A549 (cell line): Measurements from ENCODE around the gene PREX1. TPM values are rescaled to one million over a fixed set of nuclear protein-coding genes. Genes with fewer than 3 reads are reported as not detected.

Experiments used
- ATAC-seq, 2 experiments: fragments of 200-7000 bp in 1 of 2; fragments of >200 bp in 1 of 2; cut with Nextera tagmentation in 1 of 2; cut with Tn5 transposase in 1 of 2; 3 replicates each; pipeline versions ENCODE4 v1.8.0 to v1.9.1; 2018 to 2020; ENCODE audit warnings: mild to moderate bottlenecking in 1 of 2, moderate library complexity in 1 of 2
- CTCF ChIA-PET: fragments of 300-600 bp; sonication (Branson Sonifier 250); formaldehyde crosslinking; extraction: SDS; loops from one replicate; lab custom pipeline; 2021; ENCODE audit warnings: antibody characterized with exemption, inconsistent platforms; lab: Yijun Ruan, JAX
- POLR2A ChIA-PET: fragments of 350-600 bp; formaldehyde crosslinking; extraction: SDS; loops from one replicate; lab custom pipeline; 2021; ENCODE audit warnings: antibody characterized with exemption, inconsistent platforms; lab: Yijun Ruan, JAX
- DNase-seq, 2 experiments: peaks; one replicate each; pipeline versions ENCODE4 v3.0.0 to v3.0.0-alpha.2; 2011 to 2016; ENCODE audit warnings: low read depth in 1 of 2, low spot score in 1 of 2
- FAIRE-seq: peaks from 2 replicates; lab custom pipeline; 2011; peaks lifted over from hg19 to GRCh38; lab: Jason Lieb, UNC
- H3K27ac ChIP-seq, 2 experiments: fragments of >200 bp; sonication (Bioruptor Twin); formaldehyde crosslinking; 3 replicates each; pipeline ENCODE4 v1.5.1; 2016 to 2017
- H3K4me1 ChIP-seq: fragments of >200 bp; sonication (Bioruptor Twin); formaldehyde crosslinking; 3 replicates; pipeline ENCODE4 v1.6.1; 2016
- H3K4me2 ChIP-seq: fragments of >200 bp; sonication (Bioruptor Twin); formaldehyde crosslinking; 3 replicates; pipeline ENCODE4 v1.6.1; 2016
- H3K4me3 ChIP-seq: fragments of >200 bp; sonication (Bioruptor Twin); formaldehyde crosslinking; 3 replicates; pipeline ENCODE4 v1.5.1; 2016
- H3K9me3 ChIP-seq: fragments of >200 bp; sonication (Bioruptor Twin); formaldehyde crosslinking; 3 replicates; pipeline ENCODE4 v1.6.1; 2016
- CHD4 ChIP-seq: fragments of 200-600 bp; sonication (generic); IDR thresholded peaks from 2 replicates; pipeline ENCODE4 v1.6.1; 2016; ENCODE audit warnings: antibody characterized with exemption, mild to moderate bottlenecking, borderline replicate concordance
- FOSB ChIP-seq: fragments of 250-450 bp; sonication (Bioruptor Pico); IDR thresholded peaks from 2 replicates; pipeline ENCODE4 v1.5.0; 2020; ENCODE audit warnings: mild to moderate bottlenecking, moderate library complexity
- FOXS1 ChIP-seq: fragments of 250-450 bp; sonication (Bioruptor Pico); IDR thresholded peaks from 2 replicates; pipeline ENCODE4 v1.5.0; 2020; ENCODE audit warnings: mild to moderate bottlenecking, moderate library complexity
- HEYL ChIP-seq: fragments of 250-450 bp; sonication (Bioruptor Pico); IDR thresholded peaks from 2 replicates; pipeline ENCODE4 v1.8.0; 2021; ENCODE audit warnings: mild to moderate bottlenecking, moderate library complexity
- HOXB13 ChIP-seq: fragments of 250-450 bp; sonication (Bioruptor Pico); IDR thresholded peaks from 2 replicates; pipeline ENCODE4 v1.5.0; 2020; ENCODE audit warnings: low read depth, mild to moderate bottlenecking, moderate library complexity
- JUN ChIP-seq, 2 experiments: fragments of >200 bp; sonication (Bioruptor Twin); formaldehyde crosslinking; IDR thresholded peaks; 2 replicates in 1 of 2; 3 replicates in 1 of 2; pipeline ENCODE4 v1.6.1; 2016 to 2017
- KDM1A ChIP-seq: fragments of 200-600 bp; sonication (generic); IDR thresholded peaks from 2 replicates; pipeline ENCODE4 v1.6.1; 2016; ENCODE audit warnings: low read depth, mild to moderate bottlenecking
- MAX ChIP-seq: IDR thresholded peaks from 2 replicates; pipeline ENCODE4 v1.6.1; 2012
- PHF8 ChIP-seq: fragments of 200-600 bp; sonication (generic); IDR thresholded peaks from 2 replicates; pipeline ENCODE4 v1.6.1; 2016; ENCODE audit warnings: low read depth, mild to moderate bottlenecking, antibody characterized with exemption, moderate library complexity, borderline replicate concordance
- POLR2A ChIP-seq: IDR thresholded peaks from 2 replicates; pipeline ENCODE4 v1.6.1; 2012; ENCODE audit warnings: mild to moderate bottlenecking, low read length
- RAD21 ChIP-seq, 2 experiments: fragments of >200 bp in 1 of 2; sonication (Bioruptor Twin) in 1 of 2; formaldehyde crosslinking in 1 of 2; IDR thresholded peaks in 1 of 2; conservative IDR thresholded peaks in 1 of 2; 2 replicates in 1 of 2; 3 replicates in 1 of 2; pipeline ENCODE4 v1.6.1; 2012 to 2018; ENCODE audit warnings: inconsistent platforms in 1 of 2
- WGBS: methylation state at CpG from one replicate; pipeline ENCODE4 v1.1.6; 2017; ENCODE audit errors: missing lambda C conversion rate; 5-methylcytosine and 5-hydroxymethylcytosine counted together
- polyA plus RNA-seq, 4 experiments: library from polyadenylated mRNA; depleted of rRNA in 3 of 4; stranded (reverse); fragments of >200 nt; fragmentation: RNase III in 1 of 4; extraction: RNeasy Plus Mini Kit Qiagen cat#74134 plus additional on column Dnase treatment in 1 of 4; gene quantifications; 2 replicates in 3 of 4; 3 replicates in 1 of 4; pipeline ENCODE4 v1.2.3, GENCODE V29; 2011 to 2017
- TF ChIP-seq, protein P1 (sequence below): fragments of >200 bp; sonication (Bioruptor Twin); formaldehyde crosslinking; IDR thresholded peaks from 2 replicates; pipeline ENCODE4 v1.6.1; 2016
- TF ChIP-seq, protein P2 (sequence below): fragments of 250-450 bp; sonication (Bioruptor Pico); IDR thresholded peaks from 2 replicates; pipeline ENCODE4 v1.5.0; 2021; ENCODE audit warnings: mild to moderate bottlenecking, moderate library complexity, borderline replicate concordance
- TF ChIP-seq, protein P3 (sequence below): fragments of 200-600 bp; sonication (generic); IDR thresholded peaks from 2 replicates; pipeline ENCODE4 v1.6.1; 2016; ENCODE audit warnings: antibody characterized with exemption, mild to moderate bottlenecking, moderate library complexity
- TF ChIP-seq, protein P4 (sequence below): fragments of 250-450 bp; sonication (Bioruptor Pico); IDR thresholded peaks from 2 replicates; pipeline ENCODE4 v1.5.0; 2020; ENCODE audit warnings: low read depth, mild to moderate bottlenecking, moderate library complexity
- TF ChIP-seq, protein P5 (sequence below): IDR thresholded peaks from 2 replicates; pipeline ENCODE4 v1.6.1; 2012

The PREX1 gene
- polyA plus RNA-seq, 2 of the 4 experiments (the other 2 are of a cell fraction), result 3.6 to 4.2 TPM

- CTCF ChIA-PET, result interaction anchor here (1.7 to 3.2 kb wide), 2 partner anchors 12 kb away, joined by 11 to 19 read pairs; no protein-coding TSS in a partner anchor
- Histone ChIP-seq H3K4me2 (no peak overlapping the region), H3K27ac (no peak overlapping the region), H3K9me3 (no peaks in the 10 kb centered on the region), H3K4me1 (no peaks in the 10 kb centered on the region), H3K4me3 (no peak overlapping the region)
- no peak for TF ChIP-seq CHD4
- no peak for TF ChIP-seq HOXB13 (CRISPR knock-in tag)
- no peak for TF ChIP-seq RAD21 (conservative IDR thresholded peaks at IDR 0.05 in 1 of 2, IDR thresholded peaks at IDR 0.05 in 1 of 2)
- no peak for TF ChIP-seq FOSB
- no peak for TF ChIP-seq FOXS1 (CRISPR knock-in tag)
- TF ChIP-seq, protein P1, sequence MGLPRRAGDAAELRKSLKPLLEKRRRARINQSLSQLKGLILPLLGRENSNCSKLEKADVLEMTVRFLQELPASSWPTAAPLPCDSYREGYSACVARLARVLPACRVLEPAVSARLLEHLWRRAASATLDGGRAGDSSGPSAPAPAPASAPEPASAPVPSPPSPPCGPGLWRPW, result no peak
- ATAC-seq (no peak), DNase-seq (no peak), FAIRE-seq (no peak)
- POLR2A ChIA-PET, result no interaction called here
- WGBS, result 52% methylated on average over 3 of the region's 3 CpGs
These were observed 219.0 kb downstream of the PREX1 start for GRCh38 chr20:48608756-48609155.

DNA sequence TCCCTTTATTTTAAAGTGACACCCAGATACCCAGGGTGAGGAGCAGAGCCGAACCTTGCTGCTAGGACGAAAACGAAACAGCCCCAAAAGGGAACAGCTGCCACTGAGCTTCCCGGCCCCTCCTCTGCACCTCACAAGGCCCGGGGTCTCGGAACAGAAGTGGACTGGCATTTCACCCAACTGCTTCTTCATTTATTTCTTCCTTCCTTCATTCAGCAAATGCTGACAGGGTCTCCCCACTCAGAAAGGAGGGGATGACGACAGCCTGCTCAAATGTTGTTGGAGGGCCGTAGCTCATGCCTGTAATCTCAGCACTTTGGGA is 220.3 kb downstream of the PREX1 start:
- Histone ChIP-seq H3K4me3 (no peak overlapping the region), H3K4me1 (no peaks in the 10 kb centered on the region), H3K27ac (no peak overlapping the region), H3K9me3 (peaks cover 4% of the 10 kb centered on the region; the same call in 2 of the 3 replicates)
- POLR2A ChIA-PET, result no interaction called here
- no peak for FAIRE-seq
- TF ChIP-seq JUN (IDR thresholded peaks at IDR 0.05) (no peak), MAX (no peak), PHF8 (no peak), HEYL (CRISPR knock-in tag) (no peak), CHD4 (no peak), HOXB13 (CRISPR knock-in tag) (no peak), KDM1A (no peak), POLR2A (no peak)
- TF ChIP-seq, protein P2, sequence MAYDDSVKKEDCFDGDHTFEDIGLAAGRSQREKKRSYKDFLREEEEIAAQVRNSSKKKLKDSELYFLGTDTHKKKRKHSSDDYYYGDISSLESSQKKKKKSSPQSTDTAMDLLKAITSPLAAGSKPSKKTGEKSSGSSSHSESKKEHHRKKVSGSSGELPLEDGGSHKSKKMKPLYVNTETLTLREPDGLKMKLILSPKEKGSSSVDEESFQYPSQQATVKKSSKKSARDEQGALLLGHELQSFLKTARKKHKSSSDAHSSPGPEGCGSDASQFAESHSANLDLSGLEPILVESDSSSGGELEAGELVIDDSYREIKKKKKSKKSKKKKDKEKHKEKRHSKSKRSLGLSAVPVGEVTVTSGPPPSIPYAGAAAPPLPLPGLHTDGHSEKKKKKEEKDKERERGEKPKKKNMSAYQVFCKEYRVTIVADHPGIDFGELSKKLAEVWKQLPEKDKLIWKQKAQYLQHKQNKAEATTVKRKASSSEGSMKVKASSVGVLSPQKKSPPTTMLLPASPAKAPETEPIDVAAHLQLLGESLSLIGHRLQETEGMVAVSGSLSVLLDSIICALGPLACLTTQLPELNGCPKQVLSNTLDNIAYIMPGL (CRISPR knock-in tag), result no peak
- TF ChIP-seq, protein P3, sequence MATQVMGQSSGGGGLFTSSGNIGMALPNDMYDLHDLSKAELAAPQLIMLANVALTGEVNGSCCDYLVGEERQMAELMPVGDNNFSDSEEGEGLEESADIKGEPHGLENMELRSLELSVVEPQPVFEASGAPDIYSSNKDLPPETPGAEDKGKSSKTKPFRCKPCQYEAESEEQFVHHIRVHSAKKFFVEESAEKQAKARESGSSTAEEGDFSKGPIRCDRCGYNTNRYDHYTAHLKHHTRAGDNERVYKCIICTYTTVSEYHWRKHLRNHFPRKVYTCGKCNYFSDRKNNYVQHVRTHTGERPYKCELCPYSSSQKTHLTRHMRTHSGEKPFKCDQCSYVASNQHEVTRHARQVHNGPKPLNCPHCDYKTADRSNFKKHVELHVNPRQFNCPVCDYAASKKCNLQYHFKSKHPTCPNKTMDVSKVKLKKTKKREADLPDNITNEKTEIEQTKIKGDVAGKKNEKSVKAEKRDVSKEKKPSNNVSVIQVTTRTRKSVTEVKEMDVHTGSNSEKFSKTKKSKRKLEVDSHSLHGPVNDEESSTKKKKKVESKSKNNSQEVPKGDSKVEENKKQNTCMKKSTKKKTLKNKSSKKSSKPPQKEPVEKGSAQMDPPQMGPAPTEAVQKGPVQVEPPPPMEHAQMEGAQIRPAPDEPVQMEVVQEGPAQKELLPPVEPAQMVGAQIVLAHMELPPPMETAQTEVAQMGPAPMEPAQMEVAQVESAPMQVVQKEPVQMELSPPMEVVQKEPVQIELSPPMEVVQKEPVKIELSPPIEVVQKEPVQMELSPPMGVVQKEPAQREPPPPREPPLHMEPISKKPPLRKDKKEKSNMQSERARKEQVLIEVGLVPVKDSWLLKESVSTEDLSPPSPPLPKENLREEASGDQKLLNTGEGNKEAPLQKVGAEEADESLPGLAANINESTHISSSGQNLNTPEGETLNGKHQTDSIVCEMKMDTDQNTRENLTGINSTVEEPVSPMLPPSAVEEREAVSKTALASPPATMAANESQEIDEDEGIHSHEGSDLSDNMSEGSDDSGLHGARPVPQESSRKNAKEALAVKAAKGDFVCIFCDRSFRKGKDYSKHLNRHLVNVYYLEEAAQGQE, result no peak
- TF ChIP-seq, protein P4, sequence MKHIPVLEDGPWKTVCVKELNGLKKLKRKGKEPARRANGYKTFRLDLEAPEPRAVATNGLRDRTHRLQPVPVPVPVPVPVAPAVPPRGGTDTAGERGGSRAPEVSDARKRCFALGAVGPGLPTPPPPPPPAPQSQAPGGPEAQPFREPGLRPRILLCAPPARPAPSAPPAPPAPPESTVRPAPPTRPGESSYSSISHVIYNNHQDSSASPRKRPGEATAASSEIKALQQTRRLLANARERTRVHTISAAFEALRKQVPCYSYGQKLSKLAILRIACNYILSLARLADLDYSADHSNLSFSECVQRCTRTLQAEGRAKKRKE (CRISPR knock-in tag), result no peak
- TF ChIP-seq, protein P5, sequence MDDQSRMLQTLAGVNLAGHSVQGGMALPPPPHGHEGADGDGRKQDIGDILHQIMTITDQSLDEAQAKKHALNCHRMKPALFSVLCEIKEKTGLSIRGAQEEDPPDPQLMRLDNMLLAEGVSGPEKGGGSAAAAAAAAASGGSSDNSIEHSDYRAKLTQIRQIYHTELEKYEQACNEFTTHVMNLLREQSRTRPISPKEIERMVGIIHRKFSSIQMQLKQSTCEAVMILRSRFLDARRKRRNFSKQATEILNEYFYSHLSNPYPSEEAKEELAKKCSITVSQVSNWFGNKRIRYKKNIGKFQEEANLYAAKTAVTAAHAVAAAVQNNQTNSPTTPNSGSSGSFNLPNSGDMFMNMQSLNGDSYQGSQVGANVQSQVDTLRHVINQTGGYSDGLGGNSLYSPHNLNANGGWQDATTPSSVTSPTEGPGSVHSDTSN, result no peak
- TF ChIP-seq, all 56 proteins: peak for 0
- DNase-seq (no peak), ATAC-seq (no peak)
- CTCF ChIA-PET, result interaction anchor here (0.8 to 1.7 kb wide), 3 partner anchors 10 to 944 kb away, joined by 3 to 11 read pairs (median 3); no protein-coding TSS in a partner anchor
- H3K4me2 ChIP-seq, result no peak overlapping the region
- 58% methylated on average over 8 of the region's 8 CpGs for WGBS
